ENCODE data around the gene SCYGR8. TPM values are rescaled to one million over a fixed set of nuclear protein-coding genes. Genes with fewer than 3 reads are reported as not detected.

Gene SCYGR8
- total and polyA plus RNA-seq, 2 donors (not counting 3 experiments of a cell fraction or from before 2014, with no cell fraction given) = not detected

GRCh38 chr2:227772197-227772661, 26.5 kb downstream of the SCYGR8 start:
- no peak overlapping the region for H3K4me2 ChIP-seq (ENCODE audit: insufficient read depth, low read length)

More at GRCh38 chr2:227772197-227772661, 26.5 kb downstream of the SCYGR8 start:
- Histone ChIP-seq H2AFZ (ENCODE audit: low read depth, low read length) (no peak overlapping the region), H3K9me1 (replicated peaks; ENCODE audit: control insufficient read depth, extremely low read depth, insufficient read depth, low read length) (no peaks in the 10 kb centered on the region), H3K9me3 (replicated peaks; ENCODE audit: control insufficient read depth, insufficient read depth, low read length) (no peaks in the 10 kb centered on the region), H3K27ac (ENCODE audit: insufficient read depth, low read depth, low read length) (no peak overlapping the region), H3K79me2 (ENCODE audit: control insufficient read depth, insufficient read depth, low read length) (no peaks in the 10 kb centered on the region), H3K27me3 (ENCODE audit: control insufficient read depth in 2 of 2, insufficient read depth in 2 of 2, low read length in 2 of 2) (no peaks in the 10 kb centered on the region), H3K4me3 (replicated peaks in 1 of 3; ENCODE audit: insufficient read depth in 1 of 3, low read depth in 1 of 3, low read length in 3 of 3) (no peak overlapping the region), H4K20me1 (replicated peaks; ENCODE audit: control insufficient read depth, extremely low read depth, insufficient read depth, low read length) (no peaks in the 10 kb centered on the region), H3K9ac (replicated peaks; ENCODE audit: extremely low read depth, insufficient read depth, low read length) (no peak overlapping the region), H3K36me3 (ENCODE audit: control insufficient read depth in 2 of 2, extremely low read depth in 1 of 2, insufficient read depth in 2 of 2, low read length in 2 of 2) (no peaks in the 10 kb centered on the region), H3K4me1 (ENCODE audit: control insufficient read depth, extremely low read depth, insufficient read depth, low read length) (no peaks in the 10 kb centered on the region)
- dilution Hi-C loops (cut with MboI; ENCODE audit: extremely low pct_ligation_motif_present, low sequenced_read_pairs) = no loop called here
- ChIA-PET POLR2A (no interaction called here), CTCF (interaction anchor here (4.0 kb wide), 1 partner anchor 90 kb away, joined by 69 read pairs; no protein-coding TSS in a partner anchor)
- TF ChIP-seq POLR2A (IDR thresholded peaks at IDR 0.05; ENCODE audit: low read depth, low read length) = no peak
- no peak for TF ChIP-seq MYC (IDR thresholded peaks at IDR 0.05; ENCODE audit: low read depth, low read length)
- TF ChIP-seq MAX (IDR thresholded peaks at IDR 0.05; ENCODE audit: insufficient read depth, insufficient read length) = no peak
- no peak for TF ChIP-seq JUN (IDR thresholded peaks at IDR 0.05; ENCODE audit: borderline replicate concordance, insufficient read depth, insufficient read length, low read depth)
- TF ChIP-seq POLR2AphosphoS5 (IDR thresholded peaks at IDR 0.05; ENCODE audit: insufficient read depth, low read depth, low read length) = no peak
- no peak for TF ChIP-seq CTCF (IDR thresholded peaks at IDR 0.05; ENCODE audit: extremely low read depth in 1 of 2, insufficient read depth in 1 of 2, low read depth in 1 of 2, low read length in 2 of 2)
- TF ChIP-seq FOS (IDR thresholded peaks at IDR 0.05; ENCODE audit: borderline replicate concordance, insufficient read depth, low read length) = no peak
- no peak for TF ChIP-seq EZH2 (IDR thresholded peaks at IDR 0.05; ENCODE audit: borderline replicate concordance, low read depth, low read length, severe bottlenecking)
- TF ChIP-seq GATA2 (IDR thresholded peaks at IDR 0.05; ENCODE audit: insufficient read depth, insufficient read length, low read depth, low read length) = no peak
- FAIRE-seq (no peak), DNase-seq (ENCODE audit: low read depth, low spot score) (no peak)
- intact Hi-C loops (cut with micrococcal nuclease) = no loop called here
- no TSS peak for BruUV-seq (replicated peaks)

Measured in endothelial cell of umbilical vein (primary cell).